AG04449 (cell line): ENCODE data around the gene CMIP.

Experiments used
- CTCF ChIA-PET: fragments of 350-600 bp; formaldehyde crosslinking; extraction: SDS; loops from one replicate; lab custom pipeline; 2021; ENCODE audit warnings: antibody characterized with exemption; lab: Yijun Ruan, JAX
- POLR2A ChIA-PET: fragments of 400-600, 350-600 bp; formaldehyde crosslinking; extraction: SDS; loops from one replicate; lab custom pipeline; 2020; ENCODE audit warnings: antibody characterized with exemption, inconsistent platforms; lab: Yijun Ruan, JAX
- DNase-seq: peaks from one replicate; pipeline ENCODE4 v3.0.0-alpha.2; 2010; ENCODE audit warnings: low read depth, low spot score
- H3K4me3 ChIP-seq: 2 replicates; pipeline ENCODE4 v1.5.1; 2011; ENCODE audit warnings: low read depth, mild to moderate bottlenecking, control low read depth, low read length
- TF ChIP-seq, protein P1 (sequence below): IDR thresholded peaks from one replicate; pipeline ENCODE4 v1.5.1; 2011; ENCODE audit warnings: mild to moderate bottlenecking, moderate library complexity, low read length, control low read depth, inconsistent platforms; ENCODE audit not compliant: insufficient read depth; ENCODE audit errors: missing control alignments

CMIP gene

DNA sequence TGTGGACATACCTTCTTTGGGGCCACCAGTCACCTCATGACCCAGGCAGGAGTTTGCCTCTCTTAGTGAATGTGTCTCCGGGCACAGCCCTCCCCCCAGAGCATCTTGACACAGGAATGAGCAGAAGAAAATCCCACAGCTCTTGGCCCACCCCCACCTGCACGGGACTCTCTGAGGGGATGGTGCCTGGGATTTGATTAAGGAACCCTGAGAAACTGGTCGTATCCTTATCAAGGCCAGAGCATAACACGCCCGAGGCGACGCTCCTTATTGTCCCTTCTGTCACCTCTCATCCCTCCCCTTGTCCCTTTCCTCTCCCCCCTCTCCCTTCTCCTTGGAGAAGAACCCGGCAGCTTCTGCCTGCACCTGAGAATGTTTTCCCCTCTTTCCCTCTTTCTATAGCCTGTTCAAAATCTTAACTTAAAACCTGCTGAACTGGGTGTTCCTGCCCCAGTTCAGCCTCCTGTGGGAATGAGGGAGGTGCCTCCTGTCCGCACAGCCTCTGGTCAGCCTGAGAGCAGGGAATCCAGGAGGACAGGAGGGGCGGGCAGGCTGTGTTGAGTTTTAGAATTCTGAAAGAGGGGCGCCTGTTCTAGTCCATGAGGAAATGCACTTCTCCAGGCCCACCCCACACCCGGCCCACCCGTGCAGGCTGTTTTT, 193.8 kb downstream of the CMIP start:
- CTCF ChIA-PET, result no interaction called here
- POLR2A ChIA-PET, result no interaction called here
- H3K4me3 ChIP-seq, result no peak overlapping the region
- DNase-seq, result no peak
- TF ChIP-seq, protein P1, sequence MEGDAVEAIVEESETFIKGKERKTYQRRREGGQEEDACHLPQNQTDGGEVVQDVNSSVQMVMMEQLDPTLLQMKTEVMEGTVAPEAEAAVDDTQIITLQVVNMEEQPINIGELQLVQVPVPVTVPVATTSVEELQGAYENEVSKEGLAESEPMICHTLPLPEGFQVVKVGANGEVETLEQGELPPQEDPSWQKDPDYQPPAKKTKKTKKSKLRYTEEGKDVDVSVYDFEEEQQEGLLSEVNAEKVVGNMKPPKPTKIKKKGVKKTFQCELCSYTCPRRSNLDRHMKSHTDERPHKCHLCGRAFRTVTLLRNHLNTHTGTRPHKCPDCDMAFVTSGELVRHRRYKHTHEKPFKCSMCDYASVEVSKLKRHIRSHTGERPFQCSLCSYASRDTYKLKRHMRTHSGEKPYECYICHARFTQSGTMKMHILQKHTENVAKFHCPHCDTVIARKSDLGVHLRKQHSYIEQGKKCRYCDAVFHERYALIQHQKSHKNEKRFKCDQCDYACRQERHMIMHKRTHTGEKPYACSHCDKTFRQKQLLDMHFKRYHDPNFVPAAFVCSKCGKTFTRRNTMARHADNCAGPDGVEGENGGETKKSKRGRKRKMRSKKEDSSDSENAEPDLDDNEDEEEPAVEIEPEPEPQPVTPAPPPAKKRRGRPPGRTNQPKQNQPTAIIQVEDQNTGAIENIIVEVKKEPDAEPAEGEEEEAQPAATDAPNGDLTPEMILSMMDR, result no peak

GRCh38 chr16:81639348-81639747, 194.7 kb downstream of the CMIP start:
- H3K4me3 ChIP-seq, result no peak overlapping the region
- DNase-seq, result no peak
- POLR2A ChIA-PET, result no interaction called here
- TF ChIP-seq, protein P1, result no peak
- CTCF ChIA-PET, result no interaction called here

DNA sequence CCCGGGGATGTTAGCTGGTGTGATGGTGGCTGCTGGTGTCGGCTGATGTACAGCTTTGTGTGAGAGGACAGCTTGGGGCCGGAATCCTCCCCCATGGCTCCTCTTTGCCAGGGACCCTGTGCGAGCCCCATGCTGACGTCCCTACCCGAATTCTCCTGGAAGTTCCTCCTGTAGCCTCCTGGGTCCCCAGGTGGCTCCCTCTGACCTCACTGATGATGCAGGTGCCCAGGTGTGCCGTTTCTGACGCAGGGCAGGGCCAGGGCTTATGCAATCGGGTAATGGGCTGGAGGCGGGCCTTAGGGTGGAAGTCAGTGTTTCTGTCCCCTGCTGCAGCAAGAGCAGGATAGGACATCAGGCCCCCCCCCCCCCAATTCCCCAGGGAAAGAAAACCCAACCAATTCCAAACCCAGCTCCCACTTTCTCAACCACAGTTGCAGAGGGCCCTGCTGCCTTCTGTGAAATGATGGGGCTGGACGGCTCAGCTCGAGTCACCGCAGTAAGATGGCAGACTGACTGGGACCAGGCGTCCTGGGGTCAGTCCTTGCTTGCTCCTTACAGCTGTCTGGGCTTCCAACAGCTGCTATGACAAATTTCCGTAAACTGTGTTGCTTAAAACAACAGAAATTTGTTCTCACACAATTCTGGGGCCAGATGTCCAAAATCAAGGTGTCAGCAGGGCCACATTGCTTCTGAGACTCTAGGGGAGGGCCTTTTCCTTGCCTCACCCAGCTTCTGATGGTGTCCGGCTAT, 195.5 kb downstream of the CMIP start:
- POLR2A ChIA-PET, result no interaction called here

DNA sequence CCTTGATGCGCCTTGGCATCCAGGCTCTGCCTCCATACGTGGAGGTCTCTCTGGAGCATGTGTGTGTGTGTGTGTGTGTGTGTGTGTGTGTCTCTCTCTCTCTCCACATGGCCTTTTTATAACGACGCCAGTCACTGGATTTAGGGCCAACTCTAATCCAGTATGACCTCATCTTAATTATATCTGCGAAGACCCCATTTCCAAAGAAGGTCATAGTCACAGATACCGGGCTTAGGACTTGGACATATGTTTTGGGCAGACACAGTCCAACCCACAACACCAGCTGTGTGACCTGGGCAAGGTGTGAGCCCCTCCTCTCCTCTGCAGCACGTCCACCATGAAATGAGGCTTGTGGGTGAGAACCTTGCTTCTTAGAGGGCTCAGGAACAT, 196.1 kb downstream of the CMIP start:
- CTCF ChIA-PET, result interaction anchor here (2.2 kb wide), 1 partner anchor 18 kb away, joined by 8 read pairs; no protein-coding TSS in a partner anchor
- POLR2A ChIA-PET, result no interaction called here
- TF ChIP-seq, protein P1, result no peak
- no peak for DNase-seq
- no peak overlapping the region for H3K4me3 ChIP-seq

More for the DNA sequence above, 195.5 kb downstream of the CMIP start:
- no peak for DNase-seq
- no peak overlapping the region for H3K4me3 ChIP-seq
- CTCF ChIA-PET, result interaction anchor here (2.2 kb wide), 1 partner anchor 17 kb away, joined by 8 read pairs; no protein-coding TSS in a partner anchor
- TF ChIP-seq, protein P1, result no peak

DNA sequence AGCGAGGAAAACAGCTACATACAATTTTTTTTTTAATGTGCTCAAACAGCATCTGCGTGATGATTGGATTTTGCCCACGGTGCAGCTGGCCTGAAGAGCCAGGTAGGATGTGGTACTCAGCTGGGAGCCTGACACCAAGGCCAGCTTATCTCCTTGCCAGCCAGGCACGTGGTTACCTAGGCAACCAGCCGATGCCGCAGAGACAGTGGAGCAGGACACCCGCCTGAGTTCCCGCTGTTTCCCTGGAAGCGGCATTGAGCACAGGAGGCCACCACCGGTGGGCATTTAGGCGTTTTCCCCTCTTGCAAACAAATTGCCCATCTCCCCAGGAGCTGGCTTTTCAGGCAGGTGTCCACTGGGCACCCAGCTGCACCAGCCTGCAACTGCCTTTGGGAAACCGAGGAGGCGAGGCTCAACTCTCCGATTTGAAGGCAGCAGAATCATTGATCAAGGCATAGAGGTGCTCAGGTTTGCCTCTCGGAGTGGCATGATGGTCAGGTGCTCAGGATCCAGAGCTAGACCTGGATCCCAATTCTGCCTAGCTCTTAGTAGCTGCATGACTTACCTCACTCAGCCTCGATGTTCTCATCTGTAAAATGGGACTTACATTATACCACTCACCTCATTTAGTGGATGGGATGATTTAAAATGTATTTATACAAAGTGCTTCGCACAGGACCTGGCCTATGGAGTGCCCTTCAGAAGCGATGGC, 196.9 kb downstream of the CMIP start:
- DNase-seq, result no peak
- H3K4me3 ChIP-seq, result no peak overlapping the region
- ChIA-PET CTCF (interaction anchor here (1.3 to 2.2 kb wide), 2 partner anchors 18 to 79 kb away, joined by 4 to 8 read pairs; no protein-coding TSS in a partner anchor), POLR2A (no interaction called here)
- TF ChIP-seq, protein P1, result no peak

DNA sequence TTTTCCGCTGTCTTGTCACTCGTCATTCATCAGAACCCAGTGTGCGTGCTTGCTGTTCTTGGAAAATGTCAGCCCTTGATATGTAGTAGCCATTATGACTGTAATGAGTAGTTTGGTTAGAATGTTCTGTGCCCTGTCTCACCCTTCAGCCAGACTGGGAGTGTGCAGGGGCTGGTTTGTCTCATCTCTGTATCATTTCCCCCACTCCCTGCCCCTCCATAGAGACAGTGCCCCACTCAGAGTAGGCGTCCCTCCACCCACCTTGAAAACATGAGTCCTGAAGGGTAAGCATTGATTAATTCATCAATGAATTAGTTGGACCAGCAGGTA, 197.5 kb downstream of the CMIP start:
- POLR2A ChIA-PET, result no interaction called here
- TF ChIP-seq, protein P1, result no peak
- no peak overlapping the region for H3K4me3 ChIP-seq
- no peak for DNase-seq
- CTCF ChIA-PET, result interaction anchor here (1.2 to 2.2 kb wide), 3 partner anchors 19 to 81 kb away, joined by 3 to 8 read pairs (median 4); no protein-coding TSS in a partner anchor
